A549 (cell line): ENCODE results near the gene MOB4.

ENCODE experiments used
- CBX2 ChIP-seq: fragments of 200-600 bp; sonication (generic); IDR thresholded peaks from 2 replicates; pipeline ENCODE4 v1.6.1; 2016; ENCODE audit warnings: low read depth, mild to moderate bottlenecking, borderline replicate concordance
- CEBPB ChIP-seq, 2 experiments: fragments of >200 bp in 1 of 2; sonication (Bioruptor Twin) in 1 of 2; formaldehyde crosslinking in 1 of 2; IDR thresholded peaks; 2 replicates each; pipeline ENCODE4 v1.6.1; 2012 to 2016
- CTCF ChIP-seq: fragments of >200 bp; sonication (Bioruptor Twin); formaldehyde crosslinking; IDR thresholded peaks from 3 replicates; pipeline ENCODE4 v1.5.1; 2016
- ZFP36 ChIP-seq: fragments of 450-650 bp; IDR thresholded peaks from 2 replicates; pipeline ENCODE4 v1.6.1; 2014; ENCODE audit warnings: borderline replicate concordance; ENCODE audit not compliant: partially characterized antibody

- TF ChIP-seq CTCF (no peak), ZFP36 (no peak), CEBPB (IDR thresholded peaks at IDR 0.05) (no peak), CBX2 (no peak)
Observed at GRCh38 chr2:197538412-197538811, 22.5 kb downstream of the MOB4 start.
